GM18502 (cell line): ENCODE measurements around the gene PHLDA3.

Experiments
- ATAC-seq: cut with Tn5 transposase; IDR thresholded peaks from one replicate; pipeline ENCODE4 v1.9.1; 2021; ENCODE audit warnings: mild to moderate bottlenecking; ENCODE audit not compliant: unreplicated experiment, poor library complexity

The PHLDA3 gene

DNA sequence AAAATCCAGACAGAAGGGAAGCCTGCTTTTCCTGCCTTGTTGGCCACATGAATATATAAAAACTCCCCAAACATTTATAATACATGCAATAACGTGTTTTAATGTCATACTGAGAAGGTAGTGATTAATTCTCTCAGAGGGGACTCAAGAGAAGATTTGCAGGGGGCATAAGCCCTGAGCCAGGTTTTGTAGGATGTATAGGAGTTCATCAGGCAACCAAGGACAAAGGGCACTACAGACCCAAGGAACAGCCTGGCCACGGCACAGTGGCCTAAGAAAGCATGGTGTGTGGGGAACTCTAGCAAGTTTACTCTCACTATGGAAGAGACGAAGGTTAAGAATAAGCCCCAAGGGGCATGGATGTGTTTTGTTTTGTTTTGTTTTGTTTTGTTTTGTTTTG, 32.0 kb downstream of the PHLDA3 start:
- ATAC-seq: no peak

DNA sequence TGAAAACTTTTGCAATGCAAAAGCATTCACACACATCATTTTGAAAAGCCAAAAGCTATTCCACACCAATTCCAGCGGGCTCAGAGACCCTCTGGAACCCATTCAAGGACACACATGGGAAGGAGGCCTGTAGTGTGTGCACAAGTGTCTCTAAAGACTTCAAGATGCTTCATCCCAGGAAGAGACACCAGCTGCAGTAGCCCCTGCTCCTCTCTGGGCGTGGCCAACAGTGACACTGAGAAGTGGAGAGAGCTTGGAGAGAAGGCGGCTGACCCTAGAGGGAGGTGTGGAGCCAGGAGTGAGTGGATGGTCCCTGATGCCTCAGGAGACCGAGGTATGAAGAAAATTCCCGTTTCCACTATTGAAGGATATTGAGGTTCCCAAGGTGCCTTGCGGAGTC, 32.6 kb downstream of the PHLDA3 start:
- no peak for ATAC-seq

GRCh38 chr1:201434266-201434665, 34.7 kb downstream of the PHLDA3 start:
- no peak for ATAC-seq

DNA sequence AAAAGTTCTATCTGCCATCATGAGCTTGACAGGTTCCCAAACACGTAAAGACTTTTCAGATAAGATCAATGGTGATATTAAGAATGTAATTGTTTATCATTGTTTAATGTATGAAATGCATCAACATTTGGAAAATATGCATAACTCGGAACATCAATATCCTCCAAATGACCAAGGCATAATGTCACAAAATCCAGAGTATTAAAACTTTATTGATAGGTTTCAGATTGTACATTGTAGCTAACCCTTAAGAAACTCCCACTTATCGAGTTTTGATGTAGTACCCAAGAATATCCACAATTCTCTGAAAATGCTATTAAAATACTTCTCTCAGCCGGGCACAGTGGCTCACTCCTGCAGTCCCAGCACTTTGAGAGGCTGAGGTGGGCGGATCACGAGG, 35.4 kb downstream of the PHLDA3 start:
- ATAC-seq: no peak

- ATAC-seq: no peak
These were observed 38.2 kb downstream of the PHLDA3 start for GRCh38 chr1:201430776-201431175.

DNA sequence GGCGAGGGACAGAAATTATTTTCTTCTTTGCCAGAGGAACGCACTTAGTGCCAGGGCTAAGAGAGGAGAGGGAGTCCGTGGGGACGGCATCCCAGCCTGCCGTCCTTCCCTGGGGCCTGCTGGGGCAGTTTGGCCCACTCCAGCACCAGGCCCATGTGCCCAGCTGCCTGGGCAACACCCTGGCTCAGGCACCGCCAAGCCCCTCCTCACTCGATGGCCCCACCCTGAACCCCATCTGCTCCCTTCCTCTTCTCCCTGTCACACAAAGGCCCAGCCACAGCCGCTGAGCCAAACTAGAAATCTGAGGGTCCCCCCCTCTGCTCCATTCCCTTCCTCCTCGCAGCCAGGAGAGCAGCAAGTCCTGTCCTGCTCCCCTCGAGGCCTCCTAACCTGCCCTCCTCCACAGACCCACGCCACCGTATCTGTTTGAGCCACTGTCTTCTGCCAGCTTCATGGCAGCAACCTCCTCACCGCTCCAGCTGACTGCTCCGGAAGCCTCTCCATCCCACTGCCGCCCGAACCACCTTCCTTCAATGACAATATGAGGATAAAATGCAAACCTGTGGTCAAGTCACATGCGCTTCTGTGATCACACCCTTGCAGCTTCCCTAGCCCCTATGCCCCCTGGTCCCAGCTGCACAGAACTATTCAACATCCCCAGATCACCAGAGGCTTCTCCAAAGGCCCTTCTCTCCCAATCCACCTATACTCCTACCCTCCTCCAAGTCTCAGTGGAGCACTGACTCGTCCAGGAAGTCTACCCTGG, 39.1 kb downstream of the PHLDA3 start:
- ATAC-seq: no peak

DNA sequence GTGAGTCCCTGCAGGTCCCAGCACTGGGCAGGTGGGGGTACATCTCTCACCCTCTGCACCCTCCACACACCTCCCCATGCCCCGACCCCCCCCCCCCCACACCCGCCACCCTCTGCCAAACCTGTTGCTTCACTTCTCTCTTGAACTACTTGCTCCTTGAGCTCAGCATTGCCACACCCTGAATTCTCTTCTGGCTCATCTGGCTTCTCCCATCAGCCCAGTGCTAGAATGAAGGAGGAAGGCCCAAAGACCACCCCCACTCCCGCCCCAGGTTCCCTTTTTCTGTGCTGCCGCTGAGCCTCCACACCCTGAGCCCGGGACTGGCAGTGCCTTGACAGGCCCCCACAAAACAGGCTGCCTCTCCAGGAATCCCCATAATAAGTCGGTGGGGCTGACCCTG, 41.0 kb downstream of the PHLDA3 start:
- no peak for ATAC-seq

DNA sequence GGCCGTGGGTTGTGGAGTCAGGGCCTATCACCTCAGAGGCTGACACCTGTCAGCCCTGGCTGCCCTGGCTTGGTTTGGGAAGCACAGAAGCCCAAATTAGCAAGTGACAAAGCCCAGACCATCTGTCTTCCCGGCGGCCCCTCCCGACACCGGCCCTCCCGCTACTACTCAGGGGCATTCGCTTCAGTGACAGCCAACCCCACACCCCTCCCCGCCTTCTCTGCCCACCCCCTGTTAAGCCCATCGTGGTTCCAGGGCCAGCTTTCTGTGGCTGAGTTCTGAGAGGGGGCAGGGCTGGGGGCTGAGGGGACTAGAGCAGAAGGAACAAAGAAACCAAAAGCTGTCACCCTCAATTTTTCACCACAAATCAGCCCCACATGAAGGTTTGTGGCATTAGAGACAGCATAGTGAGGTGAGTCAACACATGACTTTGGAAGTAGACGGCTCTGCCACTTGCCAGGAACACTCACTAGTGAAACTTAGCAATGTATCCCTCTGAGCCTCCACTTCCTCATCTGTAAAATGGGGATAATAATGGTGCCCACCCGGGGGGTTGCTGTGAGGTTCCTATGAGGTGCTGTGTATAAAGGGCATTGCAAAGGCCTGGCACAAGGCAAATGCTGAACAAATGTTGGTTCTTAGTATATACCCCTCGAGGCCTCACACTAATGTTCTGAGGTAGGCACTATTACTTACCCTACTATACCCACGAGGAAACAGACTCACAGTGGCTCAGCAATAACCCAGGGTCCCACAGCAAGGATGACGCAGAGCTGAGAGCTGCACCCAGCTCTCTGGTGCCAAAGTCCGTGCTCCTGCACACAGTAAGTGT, 42.3 kb downstream of the PHLDA3 start:
- ATAC-seq: no peak

GRCh38 chr1:201424146-201424545, 44.8 kb downstream of the PHLDA3 start:
- ATAC-seq: no peak

GRCh38 chr1:201423655-201424054, 45.3 kb downstream of the PHLDA3 start:
- no peak for ATAC-seq

GRCh38 chr1:201422436-201423030, 46.5 kb downstream of the PHLDA3 start:
- ATAC-seq: no peak

DNA sequence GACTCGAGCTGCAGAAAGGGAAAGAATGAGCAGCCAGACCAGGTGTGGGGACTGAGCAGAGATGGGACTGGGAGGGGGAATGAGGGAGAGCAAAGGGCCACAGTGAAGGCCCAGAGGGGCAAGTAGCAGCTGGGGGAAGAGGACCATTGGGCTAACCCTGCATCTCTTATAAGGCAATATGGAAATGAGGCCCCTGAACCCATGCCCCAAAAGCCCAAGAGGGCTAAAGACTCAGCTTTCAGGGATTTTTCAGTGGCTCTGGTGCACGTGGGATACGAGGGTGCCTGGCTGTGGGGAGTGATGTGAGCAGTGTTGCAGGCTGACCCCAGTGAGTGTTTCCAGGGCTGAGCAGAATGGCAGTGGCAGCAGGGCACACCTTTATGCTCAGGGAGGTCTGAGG, 47.0 kb downstream of the PHLDA3 start:
- no peak for ATAC-seq

DNA sequence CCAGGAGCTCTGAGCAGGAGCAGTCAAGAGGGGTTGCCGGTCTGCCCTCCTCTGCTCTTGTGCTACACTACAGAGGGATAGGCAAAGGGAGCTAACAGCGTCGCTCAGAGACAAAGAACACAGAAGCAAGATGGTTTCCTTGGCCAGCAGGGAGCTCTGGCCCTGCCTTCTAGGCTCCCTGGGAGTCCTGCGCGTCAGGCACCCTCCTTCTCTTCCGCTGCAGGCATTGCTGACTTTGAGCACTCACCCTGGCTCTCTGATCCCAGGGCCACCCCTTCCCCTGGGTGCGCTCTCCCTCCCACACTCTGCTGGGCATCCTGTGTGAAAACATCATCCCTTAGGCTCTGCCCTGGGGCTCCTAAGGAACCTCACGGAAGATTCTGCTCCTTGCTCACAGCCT, 47.9 kb downstream of the PHLDA3 start:
- no peak for ATAC-seq

GRCh38 chr1:201420608-201421002, 48.4 kb downstream of the PHLDA3 start:
- ATAC-seq: no peak

DNA sequence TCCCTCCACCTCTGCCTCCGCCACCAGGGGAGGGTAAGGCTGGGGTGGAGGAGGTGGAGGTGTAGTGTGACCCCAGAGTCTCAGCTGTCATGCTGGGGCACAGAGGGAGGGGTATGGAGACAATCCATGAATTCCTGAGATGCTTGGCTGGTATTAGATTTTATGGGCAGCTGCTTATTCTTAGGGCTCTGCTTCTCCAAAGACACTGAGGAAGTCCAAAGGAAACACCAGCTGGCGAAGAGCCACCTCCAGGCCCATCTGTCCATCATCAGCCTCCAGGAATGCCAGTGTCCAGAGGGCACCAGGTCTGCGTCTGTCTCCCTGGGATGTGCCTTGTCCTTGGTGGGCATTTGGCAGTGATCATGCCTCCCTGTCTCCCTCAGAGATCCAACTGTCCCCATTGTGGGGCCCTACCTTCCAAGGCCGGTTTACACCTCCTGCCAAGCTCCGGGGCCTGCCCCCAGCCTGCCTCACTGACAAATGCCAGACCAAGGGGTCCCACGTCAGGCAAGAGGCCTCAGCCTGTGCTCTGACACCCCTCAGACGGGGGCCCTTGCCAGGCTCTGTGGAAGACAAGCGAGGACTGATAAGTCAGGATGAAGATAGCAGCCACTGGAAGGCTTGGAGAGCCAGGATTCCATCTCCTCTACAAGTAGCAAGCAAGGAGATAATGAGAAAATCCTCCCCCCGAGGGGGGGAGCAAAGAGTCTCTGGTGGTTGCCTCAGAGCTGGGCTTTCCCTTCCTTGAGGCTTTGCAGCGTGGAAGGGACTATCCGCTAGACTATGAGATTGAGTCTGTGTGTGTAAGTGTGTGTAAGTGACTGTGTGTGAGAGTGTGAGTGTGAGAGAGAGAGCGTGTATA, 49.0 kb downstream of the PHLDA3 start:
- no peak for ATAC-seq

DNA sequence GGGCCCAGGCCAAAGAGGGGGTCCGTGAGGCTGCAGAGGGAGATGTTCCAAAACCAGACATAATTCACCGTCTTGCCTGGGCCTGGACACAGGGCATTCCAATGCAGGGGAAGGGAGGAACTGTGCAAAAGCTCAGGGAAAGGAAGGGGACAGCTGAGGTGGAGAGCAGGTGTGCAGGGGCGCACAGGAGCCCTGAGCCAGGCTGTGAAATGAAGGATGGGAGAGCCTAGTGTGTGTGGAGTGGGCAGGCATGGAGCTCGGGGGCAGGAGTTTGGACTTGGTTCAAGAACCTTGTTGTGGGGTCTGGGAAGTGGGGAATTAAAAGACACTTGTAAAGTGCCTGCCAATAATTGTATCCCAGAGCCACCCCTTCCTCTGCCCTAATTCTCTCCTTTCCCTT, 49.7 kb downstream of the PHLDA3 start:
- ATAC-seq: no peak

DNA sequence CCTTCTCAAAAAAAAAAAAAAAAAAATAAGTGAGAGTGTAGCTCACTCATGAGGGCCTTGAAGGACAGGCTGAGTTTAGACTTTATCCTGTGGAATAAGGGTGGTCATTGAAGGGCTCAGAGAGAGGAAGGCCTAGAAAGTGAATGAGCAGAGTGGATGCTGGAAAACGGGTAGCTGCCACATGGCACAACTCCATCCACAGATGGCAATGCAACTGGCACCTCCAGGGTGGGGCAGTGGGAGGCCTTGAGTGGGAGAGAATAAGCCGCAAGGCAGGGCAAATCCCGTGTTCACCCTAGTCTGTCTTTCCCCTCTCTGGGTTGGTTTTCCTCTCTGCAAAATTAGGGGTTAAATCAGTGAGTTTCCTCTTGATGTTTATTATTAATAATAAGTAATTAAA, 50.5 kb downstream of the PHLDA3 start:
- no peak for ATAC-seq
